Memory B cell (primary cell): Measurements from ENCODE around the gene SANBR.
A peak's percentile ranks its signal among the peaks of the same experiment; 100 is the strongest.

ENCODE experiments used
- ATAC-seq: fragments of 150-1000 bp; cut with Tn5 transposase; 2 replicates; pipeline ENCODE4 v1.10.0; 2021; ENCODE audit warnings: low read depth, mild to moderate bottlenecking, moderate library complexity
- DNase-seq, 2 donors: peaks; one replicate each; pipeline ENCODE4 v3.0.0; 2022; ENCODE audit warnings: low spot score in 2 of 2
- H3K27ac Mint-ChIP-seq: one replicate; pipeline ENCODE4 v1.8.0; 2022; ENCODE audit warnings: mild to moderate bottlenecking, moderate library complexity, mixed read lengths
- H3K27me3 Mint-ChIP-seq: one replicate; pipeline ENCODE4 v1.8.0; 2022; ENCODE audit warnings: mixed read lengths
- H3K36me3 Mint-ChIP-seq: one replicate; pipeline ENCODE4 v1.8.0; 2022; ENCODE audit warnings: mild to moderate bottlenecking, mixed read lengths
- H3K4me1 Mint-ChIP-seq: one replicate; pipeline ENCODE4 v1.8.0; 2022; ENCODE audit warnings: mixed read lengths
- H3K4me3 Mint-ChIP-seq: one replicate; pipeline ENCODE4 v1.8.0; 2022; ENCODE audit warnings: mild to moderate bottlenecking, moderate library complexity, mixed read lengths
- H3K9me3 Mint-ChIP-seq: one replicate; pipeline ENCODE4 v1.8.0; 2022; ENCODE audit warnings: mixed read lengths

The SANBR gene

GRCh38 chr2:61044636-61045035 lies 21.0 kb upstream of the SANBR start:
- Mint-ChIP-seq H3K9me3 (no peaks in the 10 kb centered on the region), H3K36me3 (peaks cover 12% of the 10 kb centered on the region), H3K27ac (peak overlapping the region; percentile 58), H3K4me3 (peak overlapping the region; percentile 6), H3K4me1 (peaks cover 12% of the 10 kb centered on the region), H3K27me3 (no peaks in the 10 kb centered on the region)
- ATAC-seq (peak; percentile 94), DNase-seq (peak in 1 of 2 donors; percentile 8)

- Mint-ChIP-seq H3K4me3 (no peak overlapping the region), H3K36me3 (peaks cover 12% of the 10 kb centered on the region), H3K9me3 (no peaks in the 10 kb centered on the region), H3K27ac (no peak overlapping the region), H3K27me3 (no peaks in the 10 kb centered on the region), H3K4me1 (peaks cover 12% of the 10 kb centered on the region)
- DNase-seq (no peak), ATAC-seq (no peak)
Measured at GRCh38 chr2:61045226-61045625, 20.4 kb upstream of the SANBR start.

- ATAC-seq = no peak
- no peak overlapping the region for H3K27ac Mint-ChIP-seq
- peaks cover 10% of the 10 kb centered on the region for H3K4me1 Mint-ChIP-seq
- DNase-seq = no peak
- no peak overlapping the region for H3K4me3 Mint-ChIP-seq
- no peaks in the 10 kb centered on the region for H3K9me3 Mint-ChIP-seq
- peaks cover 12% of the 10 kb centered on the region for H3K36me3 Mint-ChIP-seq
- no peaks in the 10 kb centered on the region for H3K27me3 Mint-ChIP-seq
Measured at GRCh38 chr2:61045999-61046398, 19.7 kb upstream of the SANBR start.

DNA sequence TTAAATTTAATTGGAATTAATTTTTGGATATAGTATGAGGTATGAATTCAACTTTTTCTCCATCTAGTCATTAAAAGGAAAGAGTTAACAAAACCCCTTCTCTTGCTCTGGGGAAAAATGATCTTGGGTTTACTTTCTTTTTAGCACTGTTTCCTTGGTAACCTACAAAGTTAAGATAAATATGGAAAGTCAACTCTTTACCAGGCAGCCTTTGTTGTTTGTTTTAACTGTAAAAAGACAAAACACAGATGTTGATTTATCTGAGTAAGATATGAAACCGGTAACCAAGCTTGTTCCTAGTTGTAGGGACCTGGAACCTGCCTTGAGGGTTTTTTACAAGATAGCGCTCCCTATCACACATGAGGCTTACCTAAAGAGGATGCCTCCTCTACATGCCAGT lies 10.1 kb upstream of the SANBR start:
- no peak for DNase-seq
- no peak for ATAC-seq
- Mint-ChIP-seq H3K4me3 (no peak overlapping the region), H3K36me3 (peaks cover 5% of the 10 kb centered on the region), H3K4me1 (no peaks in the 10 kb centered on the region), H3K27me3 (no peaks in the 10 kb centered on the region), H3K27ac (no peak overlapping the region), H3K9me3 (no peaks in the 10 kb centered on the region)

DNA sequence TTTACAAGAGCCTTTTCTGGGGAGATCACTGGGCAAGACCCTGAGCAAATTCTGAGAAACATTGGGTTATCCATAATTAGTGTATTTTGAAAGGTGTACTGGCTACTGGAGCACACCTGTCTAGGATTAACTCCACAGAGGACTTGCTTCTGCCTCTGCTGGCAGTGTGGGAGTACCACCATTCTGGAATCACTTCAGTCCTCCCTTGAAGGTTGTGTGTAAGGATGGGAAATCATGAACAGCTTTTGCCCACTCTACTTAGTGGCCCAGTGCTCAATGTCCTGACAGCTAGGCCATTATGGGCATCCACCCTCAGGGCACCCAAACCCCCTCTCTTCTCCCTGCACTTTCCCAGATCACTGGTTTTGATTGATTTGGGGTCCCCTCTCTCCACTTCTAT lies 8.1 kb upstream of the SANBR start:
- Mint-ChIP-seq H3K9me3 (no peaks in the 10 kb centered on the region), H3K4me3 (no peak overlapping the region)

GRCh38 chr2:61059382-61059781 lies 6.3 kb upstream of the SANBR start:
- Mint-ChIP-seq H3K4me3 (no peak overlapping the region), H3K9me3 (no peaks in the 10 kb centered on the region), H3K36me3 (peaks cover 5% of the 10 kb centered on the region), H3K4me1 (peaks cover 2% of the 10 kb centered on the region), H3K27ac (no peak overlapping the region), H3K27me3 (no peaks in the 10 kb centered on the region)
- no peak for DNase-seq
- no peak for ATAC-seq

More for the DNA sequence above, 8.1 kb upstream of the SANBR start:
- ATAC-seq (no peak), DNase-seq (no peak)
- no peaks in the 10 kb centered on the region for H3K27me3 Mint-ChIP-seq
- H3K27ac Mint-ChIP-seq = no peak overlapping the region
- H3K4me1 Mint-ChIP-seq = peaks cover 2% of the 10 kb centered on the region
- peaks cover 5% of the 10 kb centered on the region for H3K36me3 Mint-ChIP-seq

- H3K27me3 Mint-ChIP-seq = no peaks in the 10 kb centered on the region
- no peaks in the 10 kb centered on the region for H3K9me3 Mint-ChIP-seq
- DNase-seq (no peak), ATAC-seq (no peak)
- H3K27ac Mint-ChIP-seq = no peak overlapping the region
- peaks cover 9% of the 10 kb centered on the region for H3K36me3 Mint-ChIP-seq
- no peak overlapping the region for H3K4me3 Mint-ChIP-seq
- no peaks in the 10 kb centered on the region for H3K4me1 Mint-ChIP-seq
Measured at GRCh38 chr2:61074100-61074499, 8.4 kb downstream of the SANBR start.

DNA sequence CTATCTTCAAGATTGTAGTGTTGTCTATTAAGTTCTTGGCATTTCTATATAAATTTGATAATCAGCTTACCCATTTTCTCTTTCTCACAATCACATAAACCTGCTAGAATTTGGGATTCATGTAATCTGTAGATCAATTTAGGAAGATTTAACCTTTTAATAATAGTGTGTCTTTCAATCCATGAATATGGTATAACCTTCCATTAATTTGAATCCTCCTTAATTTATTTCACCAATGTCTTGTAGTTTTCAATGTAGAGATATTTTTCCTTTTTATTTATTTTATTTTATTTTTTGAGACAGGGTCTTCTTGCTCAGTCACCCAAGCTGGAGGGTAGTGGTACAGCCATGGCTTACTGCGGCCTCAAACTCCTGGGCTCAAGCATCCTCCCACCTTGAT lies 20.2 kb downstream of the SANBR start:
- Mint-ChIP-seq H3K27me3 (no peaks in the 10 kb centered on the region), H3K9me3 (no peaks in the 10 kb centered on the region), H3K4me1 (no peaks in the 10 kb centered on the region), H3K27ac (no peak overlapping the region), H3K4me3 (no peak overlapping the region), H3K36me3 (peaks cover 5% of the 10 kb centered on the region)
- ATAC-seq = no peak
- no peak for DNase-seq

GRCh38 chr2:61089797-61090196 lies 24.1 kb downstream of the SANBR start:
- H3K27ac Mint-ChIP-seq = no peak overlapping the region
- no peaks in the 10 kb centered on the region for H3K27me3 Mint-ChIP-seq

GRCh38 chr2:61090386-61090921 lies 24.8 kb downstream of the SANBR start:
- peaks cover 2% of the 10 kb centered on the region for H3K36me3 Mint-ChIP-seq
- H3K27ac Mint-ChIP-seq = no peak overlapping the region
- DNase-seq (no peak), ATAC-seq (no peak)
- no peaks in the 10 kb centered on the region for H3K4me1 Mint-ChIP-seq
- H3K4me3 Mint-ChIP-seq = no peak overlapping the region
- H3K9me3 Mint-ChIP-seq = no peaks in the 10 kb centered on the region
- H3K27me3 Mint-ChIP-seq = no peaks in the 10 kb centered on the region

More at GRCh38 chr2:61089797-61090196, 24.1 kb downstream of the SANBR start:
- Mint-ChIP-seq H3K4me1 (no peaks in the 10 kb centered on the region), H3K4me3 (no peak overlapping the region), H3K9me3 (no peaks in the 10 kb centered on the region), H3K36me3 (peaks cover 2% of the 10 kb centered on the region)
- no peak for DNase-seq
- ATAC-seq = no peak

DNA sequence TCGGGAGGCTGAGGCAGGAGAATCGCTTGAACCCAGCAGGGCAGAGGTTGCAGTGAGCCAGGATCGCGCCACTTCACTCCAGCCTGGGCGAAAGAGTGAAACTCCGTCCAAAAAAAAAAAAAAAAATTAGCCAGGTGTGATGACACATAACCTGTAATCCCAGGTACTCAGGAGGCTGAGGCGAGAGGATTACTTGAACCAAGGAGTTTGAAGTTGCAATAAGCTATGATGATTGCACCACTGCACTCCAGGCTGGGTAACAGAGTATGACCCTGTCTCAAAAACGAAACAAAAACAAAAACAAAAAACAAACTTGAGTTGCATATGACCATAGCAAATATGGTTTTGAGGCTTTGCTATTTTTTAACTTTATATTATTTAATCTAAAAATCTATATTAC lies 25.8 kb downstream of the SANBR start:
- Mint-ChIP-seq H3K9me3 (no peaks in the 10 kb centered on the region), H3K27me3 (no peaks in the 10 kb centered on the region), H3K4me3 (no peak overlapping the region), H3K36me3 (peaks cover 2% of the 10 kb centered on the region), H3K27ac (no peak overlapping the region), H3K4me1 (no peaks in the 10 kb centered on the region)
- ATAC-seq = no peak
- no peak for DNase-seq

GRCh38 chr2:61096438-61096837 lies 30.8 kb downstream of the SANBR start:
- Mint-ChIP-seq H3K4me1 (no peaks in the 10 kb centered on the region), H3K27ac (no peak overlapping the region), H3K36me3 (no peaks in the 10 kb centered on the region), H3K9me3 (no peaks in the 10 kb centered on the region), H3K27me3 (no peaks in the 10 kb centered on the region), H3K4me3 (no peak overlapping the region)
- ATAC-seq (no peak), DNase-seq (no peak)

GRCh38 chr2:61100801-61101200 lies 35.1 kb downstream of the SANBR start:
- ATAC-seq (no peak), DNase-seq (no peak)
- no peaks in the 10 kb centered on the region for H3K4me1 Mint-ChIP-seq
- H3K27ac Mint-ChIP-seq = no peak overlapping the region
- H3K9me3 Mint-ChIP-seq = no peaks in the 10 kb centered on the region
- H3K36me3 Mint-ChIP-seq = peaks cover 5% of the 10 kb centered on the region
- no peak overlapping the region for H3K4me3 Mint-ChIP-seq
- no peaks in the 10 kb centered on the region for H3K27me3 Mint-ChIP-seq

GRCh38 chr2:61109291-61109690 lies 43.6 kb downstream of the SANBR start:
- H3K27me3 Mint-ChIP-seq = no peaks in the 10 kb centered on the region
- no peak overlapping the region for H3K27ac Mint-ChIP-seq
- ATAC-seq = no peak

DNA sequence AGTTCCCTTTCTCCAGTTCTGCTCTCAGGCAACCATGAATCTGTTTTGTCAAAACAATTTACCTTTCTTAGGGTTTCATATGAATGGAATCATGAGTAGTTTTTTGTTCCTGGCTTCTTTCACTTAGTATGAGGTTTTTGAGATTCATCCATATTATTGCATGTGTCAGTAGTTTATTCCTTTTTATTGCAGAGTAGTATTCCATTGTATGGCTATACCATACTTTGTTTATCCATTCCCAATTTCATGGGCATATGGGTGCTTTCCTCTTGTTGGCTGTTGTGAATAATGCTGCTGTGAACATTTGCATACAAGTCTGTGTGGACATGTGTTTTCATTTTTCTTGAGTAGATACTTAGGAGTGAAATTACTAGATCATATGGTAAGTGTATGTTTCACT lies 46.0 kb downstream of the SANBR start:
- ATAC-seq = no peak
- Mint-ChIP-seq H3K4me1 (no peaks in the 10 kb centered on the region), H3K9me3 (peaks cover 6% of the 10 kb centered on the region)

More at GRCh38 chr2:61109291-61109690, 43.6 kb downstream of the SANBR start:
- Mint-ChIP-seq H3K36me3 (peaks cover 11% of the 10 kb centered on the region), H3K9me3 (peaks cover 6% of the 10 kb centered on the region), H3K4me3 (no peak overlapping the region), H3K4me1 (no peaks in the 10 kb centered on the region)
- no peak for DNase-seq

More for the DNA sequence above, 46.0 kb downstream of the SANBR start:
- Mint-ChIP-seq H3K36me3 (peaks cover 11% of the 10 kb centered on the region), H3K4me3 (no peak overlapping the region), H3K27ac (no peak overlapping the region), H3K27me3 (no peaks in the 10 kb centered on the region)
- DNase-seq = no peak
